Activated gamma-delta T cell (primary cell): ENCODE measurements around the gene OLFM3.

Source experiments
- DNase-seq: peaks from one replicate; lab custom pipeline; 2025; lab: John Stamatoyannopoulos, UW

OLFM3 gene

GRCh38 chr1:101945884-101946283, 50.8 kb downstream of the OLFM3 start:
- no peak for DNase-seq

- DNase-seq, result no peak
These were observed 53.5 kb downstream of the OLFM3 start for GRCh38 chr1:101943237-101943636.

- DNase-seq, result no peak
These were observed 54.1 kb downstream of the OLFM3 start for GRCh38 chr1:101942516-101943193.

GRCh38 chr1:101938681-101939080, 58.0 kb downstream of the OLFM3 start:
- no peak for DNase-seq

- no peak for DNase-seq
These were observed 67.4 kb downstream of the OLFM3 start for GRCh38 chr1:101929343-101929742.

- no peak for DNase-seq
These were observed 67.9 kb downstream of the OLFM3 start for GRCh38 chr1:101928829-101929228.

GRCh38 chr1:101924700-101925099, 72.0 kb downstream of the OLFM3 start:
- DNase-seq, result no peak

GRCh38 chr1:101920577-101920976, 76.1 kb downstream of the OLFM3 start:
- DNase-seq, result no peak

- DNase-seq, result no peak
These were observed 78.4 kb downstream of the OLFM3 start for GRCh38 chr1:101918277-101918676.

GRCh38 chr1:101915597-101915996, 81.1 kb downstream of the OLFM3 start:
- no peak for DNase-seq

GRCh38 chr1:101914473-101915242, 82.1 kb downstream of the OLFM3 start:
- no peak for DNase-seq

- DNase-seq, result no peak
These were observed 84.8 kb downstream of the OLFM3 start for GRCh38 chr1:101911894-101912293.

- no peak for DNase-seq
These were observed 87.7 kb downstream of the OLFM3 start for GRCh38 chr1:101908980-101909379.

GRCh38 chr1:101907264-101907663, 89.5 kb downstream of the OLFM3 start:
- DNase-seq, result no peak

GRCh38 chr1:101905283-101905835, 91.4 kb downstream of the OLFM3 start:
- no peak for DNase-seq

- no peak for DNase-seq
These were observed 94.5 kb downstream of the OLFM3 start for GRCh38 chr1:101902199-101902598.

- DNase-seq, result no peak
These were observed 98.6 kb downstream of the OLFM3 start for GRCh38 chr1:101898137-101898536.

- DNase-seq, result no peak
These were observed 112.1 kb downstream of the OLFM3 start for GRCh38 chr1:101884621-101885020.

GRCh38 chr1:101875891-101876290, 120.8 kb downstream of the OLFM3 start:
- DNase-seq, result no peak

- DNase-seq, result no peak
These were observed 123.1 kb downstream of the OLFM3 start for GRCh38 chr1:101873672-101874071.

- DNase-seq, result no peak
These were observed 136.8 kb downstream of the OLFM3 start for GRCh38 chr1:101859941-101860340.

GRCh38 chr1:101854271-101854670, 142.5 kb downstream of the OLFM3 start:
- no peak for DNase-seq

- DNase-seq, result no peak
These were observed 143.8 kb downstream of the OLFM3 start for GRCh38 chr1:101852936-101853335.
